Kidney glomerular epithelial cell (primary cell): ENCODE data around the gene ADD3.
"Not testable (repeated sequence)": the region's sequence is repeated elsewhere in the genome, so short reads cannot be mapped to it uniquely, and the experiment has no call there.

Experiments used
- DNase-seq: peaks from one replicate; lab custom pipeline; 2025; lab: John Stamatoyannopoulos, UW

ADD3 gene

GRCh38 chr10:110109511-110109910 lies 101.7 kb downstream of the ADD3 start:
- no peak for DNase-seq

- DNase-seq = no peak
These were observed 102.6 kb downstream of the ADD3 start for GRCh38 chr10:110110338-110110737.

GRCh38 chr10:110113670-110114337 lies 106.0 kb downstream of the ADD3 start:
- DNase-seq = no peak

GRCh38 chr10:110114668-110115067 lies 106.9 kb downstream of the ADD3 start:
- not testable (repeated sequence) for DNase-seq

GRCh38 chr10:110115784-110116520 lies 108.2 kb downstream of the ADD3 start:
- no peak for DNase-seq

GRCh38 chr10:110118891-110119621 lies 111.3 kb downstream of the ADD3 start:
- no peak for DNase-seq

GRCh38 chr10:110123594-110123993 lies 115.8 kb downstream of the ADD3 start:
- DNase-seq = no peak

- DNase-seq = no peak
These were observed 121.7 kb downstream of the ADD3 start for GRCh38 chr10:110129490-110129889.

GRCh38 chr10:110134917-110135316 lies 127.1 kb downstream of the ADD3 start:
- DNase-seq = no peak

GRCh38 chr10:110135836-110136235 lies 128.1 kb downstream of the ADD3 start:
- DNase-seq = not testable (repeated sequence)

GRCh38 chr10:110137142-110137545 lies 129.4 kb downstream of the ADD3 start:
- DNase-seq = peak; percentile 61

- peak; percentile 58 for DNase-seq
These were observed 130.5 kb downstream of the ADD3 start for GRCh38 chr10:110138197-110138812.

- no peak for DNase-seq
These were observed 133.4 kb downstream of the ADD3 start for GRCh38 chr10:110141185-110141584.

GRCh38 chr10:110141871-110142635 lies 134.3 kb downstream of the ADD3 start:
- no peak for DNase-seq

GRCh38 chr10:110142965-110143364 lies 135.2 kb downstream of the ADD3 start:
- no peak for DNase-seq

GRCh38 chr10:110144507-110144906 lies 136.7 kb downstream of the ADD3 start:
- no peak for DNase-seq

- DNase-seq = no peak
These were observed 140.2 kb downstream of the ADD3 start for GRCh38 chr10:110147961-110148360.

GRCh38 chr10:110149259-110149658 lies 141.5 kb downstream of the ADD3 start:
- DNase-seq = no peak

- no peak for DNase-seq
These were observed 142.3 kb downstream of the ADD3 start for GRCh38 chr10:110150046-110150445.

GRCh38 chr10:110150981-110151380 lies 143.2 kb downstream of the ADD3 start:
- DNase-seq = no peak

GRCh38 chr10:110151467-110151866 lies 143.7 kb downstream of the ADD3 start:
- peak; percentile 9 for DNase-seq

- DNase-seq = no peak
These were observed 144.2 kb downstream of the ADD3 start for GRCh38 chr10:110151971-110152370.
